ENCODE data around the gene LRRC17. TPM values are rescaled to one million over a fixed set of nuclear protein-coding genes. Genes with fewer than 3 reads are reported as not detected.

Gene LRRC17
- total and polyA plus RNA-seq, 2 experiments from 2014 or later, result 0.18 to 1.5 TPM

GRCh38 chr7:102981451-102981850, 68.7 kb downstream of the LRRC17 start:
- Histone ChIP-seq H3K4me1 (ENCODE audit: insufficient read depth) (peaks cover 9% of the 10 kb centered on the region; the same call in 1 of the 2 replicates), H2AFZ (no peak overlapping the region), H3K27me3 (replicated peaks; ENCODE audit: insufficient read depth) (no peaks in the 10 kb centered on the region), H3K4me3 (no peak overlapping the region), H3K36me3 (ENCODE audit: low read depth) (no peaks in the 10 kb centered on the region), H3K4me2 (ENCODE audit: unreplicated experiment) (no peak overlapping the region), H3K27ac (no peak overlapping the region), H3K9ac (no peak overlapping the region), H3K9me3 (ENCODE audit: low read depth) (no peaks in the 10 kb centered on the region), H3F3A (ENCODE audit: insufficient read depth) (0 out of 2 replicates have a peak, but pooled peaks cover 4% of the 10 kb centered on the region), H4K20me1 (ENCODE audit: insufficient read depth) (no peaks in the 10 kb centered on the region), H3K79me2 (ENCODE audit: insufficient read depth) (no peaks in the 10 kb centered on the region), H3K9me2 (ENCODE audit: insufficient read depth) (no peaks in the 10 kb centered on the region)
- in situ Hi-C loops (cut with MboI), result no loop called here
- 92 to 94% methylated on average over 2 of the region's 2 CpGs for WGBS, 2 experiments (ENCODE audit: low coverage in 1 of 2, low lambda C conversion rate in 2 of 2, missing lambda C conversion rate in 2 of 2)
- TF ChIP-seq EZH2 (IDR thresholded peaks at IDR 0.05; ENCODE audit: insufficient read depth, poor library complexity, severe bottlenecking) (no peak), EZH2phosphoT487 (IDR thresholded peaks at IDR 0.05; ENCODE audit: insufficient read depth, low read depth) (no peak)
- DNase-seq, result no peak

- Histone ChIP-seq H3F3A (ENCODE audit: insufficient read depth) (0 out of 2 replicates have a peak, but pooled peaks cover 4% of the 10 kb centered on the region), H3K27me3 (replicated peaks; ENCODE audit: insufficient read depth) (no peaks in the 10 kb centered on the region), H3K4me3 (no peak overlapping the region), H3K36me3 (ENCODE audit: low read depth) (no peaks in the 10 kb centered on the region), H3K79me2 (ENCODE audit: insufficient read depth) (no peaks in the 10 kb centered on the region), H2AFZ (no peak overlapping the region), H3K9me2 (ENCODE audit: insufficient read depth) (no peaks in the 10 kb centered on the region), H4K20me1 (ENCODE audit: insufficient read depth) (no peaks in the 10 kb centered on the region), H3K27ac (no peak overlapping the region), H3K4me1 (ENCODE audit: insufficient read depth) (peaks cover 9% of the 10 kb centered on the region; the same call in 1 of the 2 replicates), H3K9ac (no peak overlapping the region), H3K4me2 (ENCODE audit: unreplicated experiment) (no peak overlapping the region), H3K9me3 (ENCODE audit: low read depth) (no peaks in the 10 kb centered on the region)
- WGBS, 2 experiments (ENCODE audit: low coverage in 1 of 2, low lambda C conversion rate in 2 of 2, missing lambda C conversion rate in 2 of 2), result 42 to 57% methylated on average over 1 of the region's 1 CpG
- in situ Hi-C loops (cut with MboI), result no loop called here
- no peak for DNase-seq
- TF ChIP-seq EZH2phosphoT487 (IDR thresholded peaks at IDR 0.05; ENCODE audit: insufficient read depth, low read depth) (no peak), EZH2 (IDR thresholded peaks at IDR 0.05; ENCODE audit: insufficient read depth, poor library complexity, severe bottlenecking) (no peak)
These were observed 69.4 kb downstream of the LRRC17 start for GRCh38 chr7:102982235-102982634.

DNA sequence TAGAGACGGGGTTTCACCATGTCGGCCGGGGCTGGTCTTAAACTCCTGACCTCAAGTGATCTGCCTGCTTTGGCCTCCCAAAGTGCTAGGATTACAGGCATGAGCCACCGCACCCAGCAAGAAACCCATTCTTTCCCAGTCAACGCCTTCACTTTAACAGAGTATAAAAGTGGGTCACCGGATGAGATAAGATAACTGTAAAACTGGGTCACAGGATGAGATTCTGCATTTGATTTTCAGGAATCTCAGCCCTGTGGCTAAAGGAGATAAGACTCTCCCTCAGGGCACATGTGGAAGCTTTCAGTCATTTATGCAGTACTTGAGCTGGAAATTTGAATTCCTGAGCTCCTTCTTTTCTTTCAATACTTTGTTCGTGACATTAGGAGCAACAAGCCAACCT, 70.8 kb downstream of the LRRC17 start:
- Histone ChIP-seq H4K20me1 (ENCODE audit: insufficient read depth) (no peaks in the 10 kb centered on the region), H3K79me2 (ENCODE audit: insufficient read depth) (no peaks in the 10 kb centered on the region), H3K27me3 (replicated peaks; ENCODE audit: insufficient read depth) (no peaks in the 10 kb centered on the region), H3K4me1 (ENCODE audit: insufficient read depth) (peaks cover 7% of the 10 kb centered on the region; the same call in 1 of the 2 replicates), H3K4me3 (no peak overlapping the region), H3K4me2 (ENCODE audit: unreplicated experiment) (no peak overlapping the region), H3K9ac (no peak overlapping the region), H3K9me3 (ENCODE audit: low read depth) (no peaks in the 10 kb centered on the region), H3K27ac (no peak overlapping the region), H3K9me2 (ENCODE audit: insufficient read depth) (no peaks in the 10 kb centered on the region), H3K36me3 (ENCODE audit: low read depth) (no peaks in the 10 kb centered on the region), H2AFZ (no peak overlapping the region), H3F3A (ENCODE audit: insufficient read depth) (0 out of 2 replicates have a peak, but pooled peaks cover 4% of the 10 kb centered on the region)
- in situ Hi-C loops (cut with MboI), result no loop called here
- 60 to 61% methylated on average over 7 of the region's 7 CpGs for WGBS, 2 experiments (ENCODE audit: low coverage in 1 of 2, low lambda C conversion rate in 2 of 2, missing lambda C conversion rate in 2 of 2)
- DNase-seq, result no peak
- no peak for TF ChIP-seq EZH2phosphoT487 (IDR thresholded peaks at IDR 0.05; ENCODE audit: insufficient read depth, low read depth)
- no peak for TF ChIP-seq EZH2 (IDR thresholded peaks at IDR 0.05; ENCODE audit: insufficient read depth, poor library complexity, severe bottlenecking)

- H3K4me2 ChIP-seq (ENCODE audit: unreplicated experiment), result no peak overlapping the region
- no peaks in the 10 kb centered on the region for H3K9me2 ChIP-seq (ENCODE audit: insufficient read depth)
These were observed 72.5 kb downstream of the LRRC17 start for GRCh38 chr7:102985176-102985783.

More at GRCh38 chr7:102985176-102985783, 72.5 kb downstream of the LRRC17 start:
- H3K79me2 ChIP-seq (ENCODE audit: insufficient read depth), result no peaks in the 10 kb centered on the region
- TF ChIP-seq EZH2 (IDR thresholded peaks at IDR 0.05; ENCODE audit: insufficient read depth, poor library complexity, severe bottlenecking), result no peak
- no peak for TF ChIP-seq EZH2phosphoT487 (IDR thresholded peaks at IDR 0.05; ENCODE audit: insufficient read depth, low read depth)
- peaks cover 11% of the 10 kb centered on the region; the same call in 1 of the 2 replicates for H3K4me1 ChIP-seq (ENCODE audit: insufficient read depth)
- no peak overlapping the region for H2AFZ ChIP-seq
- H4K20me1 ChIP-seq (ENCODE audit: insufficient read depth), result no peaks in the 10 kb centered on the region
- H3K27me3 ChIP-seq (replicated peaks; ENCODE audit: insufficient read depth), result no peaks in the 10 kb centered on the region
- H3K27ac ChIP-seq, result no peak overlapping the region
- in situ Hi-C loops (cut with MboI), result no loop called here
- DNase-seq, result no peak
- H3K9me3 ChIP-seq (ENCODE audit: low read depth), result no peaks in the 10 kb centered on the region
- H3K36me3 ChIP-seq (ENCODE audit: low read depth), result no peaks in the 10 kb centered on the region
- H3F3A ChIP-seq (ENCODE audit: insufficient read depth), result 0 out of 2 replicates have a peak, but pooled peaks cover 4% of the 10 kb centered on the region
- H3K9ac ChIP-seq, result no peak overlapping the region
- no peak overlapping the region for H3K4me3 ChIP-seq

Data from GM23248 (cell line).